ENCODE results near the gene PLEKHG2. TPM values are rescaled to one million over a fixed set of nuclear protein-coding genes. Genes with fewer than 3 reads are reported as not detected.

PLEKHG2 gene
- total RNA-seq, 1 experiment from 2014 or later, result 29.0 TPM

DNA sequence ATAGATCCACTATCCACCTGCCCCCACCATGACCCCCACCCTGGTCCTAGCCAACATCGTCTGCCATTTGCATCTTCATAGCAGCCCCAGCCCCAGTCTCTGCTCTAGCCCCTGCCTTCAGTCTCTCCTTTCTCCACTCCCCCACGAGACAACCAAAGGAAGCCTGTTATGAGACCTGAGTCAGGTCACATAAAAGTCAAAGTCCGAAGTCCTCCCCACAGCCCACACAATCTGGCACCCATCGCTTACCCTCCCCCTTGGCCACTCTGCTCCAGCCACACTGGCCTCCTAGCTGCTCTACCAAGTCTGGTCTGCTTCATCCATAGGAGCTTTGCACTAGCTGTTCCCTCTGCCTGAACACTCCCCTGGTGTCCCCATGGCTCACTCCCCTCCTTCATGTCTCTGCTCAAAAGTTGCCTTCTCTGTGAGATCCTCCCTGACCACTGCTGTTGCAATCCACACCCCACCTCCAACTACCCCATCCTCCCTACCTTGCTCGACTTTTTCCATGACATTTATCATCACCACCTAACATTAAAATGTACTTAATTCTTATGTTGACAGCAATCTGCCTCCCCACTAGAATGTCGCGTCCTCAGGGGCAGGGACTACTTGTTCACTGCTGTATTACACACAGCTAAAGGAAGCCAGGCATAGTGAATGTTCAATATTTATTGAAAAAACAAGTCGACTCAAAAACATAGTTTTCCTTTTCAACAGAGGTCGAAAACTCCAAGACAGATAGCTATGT is 1.2 kb upstream of the PLEKHG2 start:
- H3K79me2 ChIP-seq (ENCODE audit: insufficient read depth, low read length), result peaks cover 26% of the 10 kb centered on the region
- no peaks in the 10 kb centered on the region for H3K27me3 ChIP-seq (ENCODE audit: insufficient read depth, low read length)
- H3K9me2 ChIP-seq (ENCODE audit: insufficient read depth), result no peaks in the 10 kb centered on the region
- CTCF ChIA-PET, result interaction anchor here (1.0 to 2.0 kb wide), 4 partner anchors 9 to 69 kb away, joined by 3 to 51 read pairs (median 6); partner anchors contain the start of genes MED29, PAF1 and SAMD4B
- POLR2A ChIA-PET, result interaction anchor here (1.1 to 2.3 kb wide), 4 partner anchors 9 to 24 kb away, joined by 7 to 35 read pairs (median 10); partner anchors contain the start of genes MED29, PAF1 and RPS16
- no peak for TF ChIP-seq ELF1 (IDR thresholded peaks at IDR 0.05; ENCODE audit: borderline replicate concordance, low read depth)
- peak; percentile 46; the same call in 1 of the 2 replicates for TF ChIP-seq POLR2AphosphoS5 (IDR thresholded peaks at IDR 0.05; ENCODE audit: low read depth, low read length)
- no peak for TF ChIP-seq CBX3 (IDR thresholded peaks at IDR 0.05; ENCODE audit: low read depth)
- DNase-seq (ENCODE audit: low read depth, low spot score) (no peak), ATAC-seq (no peak)
- peaks cover 33 to 67% of the 10 kb centered on the region in 2 experiments for H3K4me1 ChIP-seq (ENCODE audit: control insufficient read depth in 1 of 2, insufficient read depth in 2 of 2, low read length in 2 of 2)
- peak overlapping the region; percentile 92 for H3K4me2 ChIP-seq (ENCODE audit: low read length)
- BruUV-seq (replicated peaks), result no TSS peak
- peaks cover 5% of the 10 kb centered on the region; the same call in 1 of the 2 replicates for H4K20me1 ChIP-seq (ENCODE audit: insufficient read depth)
- H3K9ac ChIP-seq (ENCODE audit: low read length), result peak overlapping the region; percentile 97
- no peak overlapping the region for H2AFZ ChIP-seq (ENCODE audit: low read depth, low read length, poor library complexity, severe bottlenecking)
- peak overlapping the region; percentile 100 for H3K27ac ChIP-seq (ENCODE audit: low read depth, low read length)
- H3K36me3 ChIP-seq (ENCODE audit: control insufficient read depth in 1 of 2, insufficient read depth in 2 of 2, low read length in 2 of 2), result peaks cover 2 to 12% of the 10 kb centered on the region in 2 experiments; a peak in 1 of 4 replicates
- RAD21 ChIA-PET (ENCODE audit: low non-redundant PET in 1 of 2, low total read pairs in 2 of 2, uncharacterized antibody in 2 of 2, unreplicated experiment in 2 of 2), result interaction anchor here (1.4 to 1.9 kb wide), 3 partner anchors 9 to 14 kb away, joined by 4 to 21 read pairs (median 14); no protein-coding TSS in a partner anchor
- peak overlapping the region; percentile 90 to 98 for H3K4me3 ChIP-seq (replicated peaks in 1 of 2; ENCODE audit: low read depth in 1 of 2, low read length in 2 of 2)
- no peaks in the 10 kb centered on the region for H3K9me3 ChIP-seq (ENCODE audit: control insufficient read depth in 1 of 2, insufficient read depth in 1 of 2, low read depth in 1 of 2, low read length in 2 of 2)
- intact Hi-C loops (cut with micrococcal nuclease), result loop anchor here (1.0 to 5.0 kb wide), 3 partner anchors 9 to 69 kb away; partner anchors contain the start of gene SAMD4B

DNA sequence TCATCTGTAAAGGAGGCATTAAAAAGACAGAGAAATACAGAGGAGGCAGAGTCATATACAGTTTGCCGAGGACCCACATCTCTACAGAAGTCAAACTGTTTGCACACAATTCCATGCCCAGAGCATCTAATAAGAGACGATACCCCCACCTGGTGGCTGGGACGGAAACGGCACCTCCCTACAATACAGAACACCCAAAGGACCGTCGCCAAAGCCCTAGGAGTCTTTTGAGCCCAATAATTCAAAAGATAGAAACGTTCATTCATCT is 703 bp upstream of the PLEKHG2 start:
- peaks cover 33 to 65% of the 10 kb centered on the region in 2 experiments for H3K4me1 ChIP-seq (ENCODE audit: control insufficient read depth in 1 of 2, insufficient read depth in 2 of 2, low read length in 2 of 2)
- peak overlapping the region; percentile 92 for H3K4me2 ChIP-seq (ENCODE audit: low read length)
- peak; percentile 52 for ATAC-seq
- peaks cover 2 to 12% of the 10 kb centered on the region in 2 experiments; a peak in 1 of 4 replicates for H3K36me3 ChIP-seq (ENCODE audit: control insufficient read depth in 1 of 2, insufficient read depth in 2 of 2, low read length in 2 of 2)
- ChIA-PET POLR2A (interaction anchor here (1.1 to 2.3 kb wide), 4 partner anchors 10 to 24 kb away, joined by 7 to 35 read pairs (median 10); partner anchors contain the start of genes MED29, PAF1 and RPS16), RAD21 (ENCODE audit: low non-redundant PET in 1 of 2, low total read pairs in 2 of 2, uncharacterized antibody in 2 of 2, unreplicated experiment in 2 of 2) (interaction anchor here (1.4 to 1.9 kb wide), 3 partner anchors 9 to 14 kb away, joined by 4 to 21 read pairs (median 14); no protein-coding TSS in a partner anchor), CTCF (interaction anchor here (0.7 to 2.0 kb wide), 5 partner anchors 10 to 70 kb away, joined by 3 to 51 read pairs (median 5); partner anchors contain the start of genes MED29, PAF1 and SAMD4B)
- H4K20me1 ChIP-seq (ENCODE audit: insufficient read depth), result peaks cover 5% of the 10 kb centered on the region; the same call in 1 of the 2 replicates
- BruUV-seq (replicated peaks), result no TSS peak
- intact Hi-C loops (cut with micrococcal nuclease), result loop anchor here (1.0 to 5.0 kb wide), 7 partner anchors 9 to 289 kb away; partner anchors contain the start of genes MED29, PAF1 and SAMD4B
- TF ChIP-seq POLR2AphosphoS5 (IDR thresholded peaks at IDR 0.05; ENCODE audit: low read depth, low read length), result no peak
- TF ChIP-seq, protein P1, sequence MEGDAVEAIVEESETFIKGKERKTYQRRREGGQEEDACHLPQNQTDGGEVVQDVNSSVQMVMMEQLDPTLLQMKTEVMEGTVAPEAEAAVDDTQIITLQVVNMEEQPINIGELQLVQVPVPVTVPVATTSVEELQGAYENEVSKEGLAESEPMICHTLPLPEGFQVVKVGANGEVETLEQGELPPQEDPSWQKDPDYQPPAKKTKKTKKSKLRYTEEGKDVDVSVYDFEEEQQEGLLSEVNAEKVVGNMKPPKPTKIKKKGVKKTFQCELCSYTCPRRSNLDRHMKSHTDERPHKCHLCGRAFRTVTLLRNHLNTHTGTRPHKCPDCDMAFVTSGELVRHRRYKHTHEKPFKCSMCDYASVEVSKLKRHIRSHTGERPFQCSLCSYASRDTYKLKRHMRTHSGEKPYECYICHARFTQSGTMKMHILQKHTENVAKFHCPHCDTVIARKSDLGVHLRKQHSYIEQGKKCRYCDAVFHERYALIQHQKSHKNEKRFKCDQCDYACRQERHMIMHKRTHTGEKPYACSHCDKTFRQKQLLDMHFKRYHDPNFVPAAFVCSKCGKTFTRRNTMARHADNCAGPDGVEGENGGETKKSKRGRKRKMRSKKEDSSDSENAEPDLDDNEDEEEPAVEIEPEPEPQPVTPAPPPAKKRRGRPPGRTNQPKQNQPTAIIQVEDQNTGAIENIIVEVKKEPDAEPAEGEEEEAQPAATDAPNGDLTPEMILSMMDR (IDR thresholded peaks at IDR 0.05 in 2 of 3, conservative IDR thresholded peaks at IDR 0.05 in 1 of 3; ENCODE audit: borderline replicate concordance in 1 of 3, insufficient read depth in 1 of 3, low read depth in 2 of 3, low read length in 2 of 3), result peak in 2 of 3 experiments; percentile 86 to 98; a peak in 4 of 6 replicates
- H3K27ac ChIP-seq (ENCODE audit: low read depth, low read length), result peak overlapping the region; percentile 100
- no peaks in the 10 kb centered on the region for H3K27me3 ChIP-seq (ENCODE audit: insufficient read depth, low read length)
- H3K9ac ChIP-seq (ENCODE audit: low read length), result peak overlapping the region; percentile 97
- DNase-seq (ENCODE audit: low read depth, low spot score), result peak; percentile 84
- no peaks in the 10 kb centered on the region for H3K9me3 ChIP-seq (ENCODE audit: control insufficient read depth in 1 of 2, insufficient read depth in 1 of 2, low read depth in 1 of 2, low read length in 2 of 2)
- no peak overlapping the region for H2AFZ ChIP-seq (ENCODE audit: low read depth, low read length, poor library complexity, severe bottlenecking)
- peaks cover 23% of the 10 kb centered on the region for H3K79me2 ChIP-seq (ENCODE audit: insufficient read depth, low read length)
- no peaks in the 10 kb centered on the region for H3K9me2 ChIP-seq (ENCODE audit: insufficient read depth)
- peak overlapping the region; percentile 8 to 90; a peak in 2 of 4 replicates for H3K4me3 ChIP-seq (replicated peaks in 1 of 2; ENCODE audit: low read depth in 1 of 2, low read length in 2 of 2)
